SW 1271 (cell line): ENCODE results near the gene COMP.
"Not testable (repeated sequence)": the region's sequence is repeated elsewhere in the genome, so short reads cannot be mapped to it uniquely, and the experiment has no call there.

Source experiments
- DNase-seq, 2 experiments: peaks; one replicate each; lab custom pipeline; 2025; lab: John Stamatoyannopoulos, UW

Gene COMP

DNA sequence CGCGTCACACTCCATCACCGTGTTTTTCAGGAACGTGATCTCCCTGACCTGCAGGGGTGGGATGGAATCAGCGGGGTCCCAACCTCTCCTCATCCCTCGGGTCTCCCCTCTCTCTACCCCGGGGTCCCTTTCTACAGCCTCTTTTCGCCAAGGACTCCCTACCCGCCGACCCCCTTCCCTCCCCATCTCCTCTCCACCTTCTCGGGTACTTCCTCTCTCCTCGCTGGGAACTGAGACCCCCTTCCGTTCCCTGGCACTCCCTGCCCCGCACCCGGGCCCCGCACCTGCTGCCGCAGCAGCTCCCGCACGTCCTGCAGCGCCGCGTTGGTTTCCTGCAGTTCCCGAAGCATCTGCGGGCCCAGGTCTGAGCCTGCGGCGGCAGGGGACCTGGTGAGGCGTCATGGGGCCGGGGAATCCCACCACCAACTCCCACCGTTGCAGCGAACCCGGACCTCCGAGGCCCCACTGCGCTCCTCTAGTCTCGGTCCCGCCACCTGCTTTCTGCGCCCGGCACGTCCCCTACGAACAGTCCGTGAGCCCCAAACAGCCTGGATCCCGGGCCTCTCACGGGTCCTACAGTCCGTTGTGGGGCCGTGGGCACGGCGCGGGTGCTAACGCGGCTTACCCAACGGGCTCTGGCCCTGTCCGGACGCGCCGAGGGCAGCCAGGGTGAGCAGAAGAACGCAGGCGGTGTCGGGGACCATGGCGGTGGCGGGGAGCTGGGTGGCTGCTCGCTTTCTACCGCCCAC lies at the start of gene COMP:
COMP (minus strand) TSS at position 740 of the 749 bp plus-strand sequence; CDS start at position 704, 36 bp downstream.
- DNase-seq = no peak

DNA sequence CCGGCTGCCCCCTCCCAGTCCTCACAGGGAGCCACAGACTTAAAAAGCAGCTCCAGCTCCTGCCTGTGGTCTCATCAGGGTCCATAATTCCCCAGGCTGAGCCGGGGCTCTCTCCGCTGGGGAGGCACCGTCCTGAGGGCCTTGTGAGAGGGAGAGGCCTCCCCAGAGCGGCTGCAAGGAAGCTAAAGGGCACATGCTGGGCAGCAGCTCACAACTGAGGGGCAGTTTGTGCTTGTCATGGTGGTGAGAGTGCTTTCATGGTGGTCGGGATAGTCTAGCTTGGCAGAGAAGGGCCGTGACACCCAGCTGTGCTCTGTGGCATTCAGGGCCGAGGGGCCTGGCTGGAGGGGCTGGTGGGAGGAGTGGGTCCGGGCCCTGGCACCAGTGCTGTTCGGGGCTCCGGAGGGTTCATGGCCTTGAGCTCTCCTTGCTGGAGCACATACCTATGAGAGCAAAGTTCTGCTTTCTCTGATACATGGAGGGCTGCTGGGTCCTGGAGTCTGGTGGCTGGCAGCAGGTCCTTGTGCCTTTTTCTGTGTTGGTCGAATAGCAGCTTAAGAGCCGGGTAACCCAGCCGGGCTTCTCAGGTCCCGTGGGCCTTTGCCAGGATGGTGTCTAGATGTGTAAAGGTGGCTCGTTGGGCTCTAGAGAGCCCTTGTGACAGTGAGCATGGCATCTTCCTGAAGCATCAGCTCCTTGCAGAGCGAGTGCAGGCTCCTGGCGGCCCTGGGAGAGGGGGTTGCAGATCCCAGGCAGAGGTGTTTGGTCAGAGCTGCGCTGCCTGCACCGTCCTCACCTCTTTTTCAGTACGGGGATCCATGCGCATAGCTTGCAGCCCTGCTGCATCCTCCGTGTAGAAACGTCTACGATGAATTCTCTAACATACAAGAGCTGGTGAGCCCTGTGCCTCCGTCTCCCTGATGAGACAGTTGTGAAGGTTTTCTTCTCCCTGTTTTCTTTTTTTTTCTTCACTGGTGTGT lies 49.5 kb upstream of the COMP start:
- no peak for DNase-seq

DNA sequence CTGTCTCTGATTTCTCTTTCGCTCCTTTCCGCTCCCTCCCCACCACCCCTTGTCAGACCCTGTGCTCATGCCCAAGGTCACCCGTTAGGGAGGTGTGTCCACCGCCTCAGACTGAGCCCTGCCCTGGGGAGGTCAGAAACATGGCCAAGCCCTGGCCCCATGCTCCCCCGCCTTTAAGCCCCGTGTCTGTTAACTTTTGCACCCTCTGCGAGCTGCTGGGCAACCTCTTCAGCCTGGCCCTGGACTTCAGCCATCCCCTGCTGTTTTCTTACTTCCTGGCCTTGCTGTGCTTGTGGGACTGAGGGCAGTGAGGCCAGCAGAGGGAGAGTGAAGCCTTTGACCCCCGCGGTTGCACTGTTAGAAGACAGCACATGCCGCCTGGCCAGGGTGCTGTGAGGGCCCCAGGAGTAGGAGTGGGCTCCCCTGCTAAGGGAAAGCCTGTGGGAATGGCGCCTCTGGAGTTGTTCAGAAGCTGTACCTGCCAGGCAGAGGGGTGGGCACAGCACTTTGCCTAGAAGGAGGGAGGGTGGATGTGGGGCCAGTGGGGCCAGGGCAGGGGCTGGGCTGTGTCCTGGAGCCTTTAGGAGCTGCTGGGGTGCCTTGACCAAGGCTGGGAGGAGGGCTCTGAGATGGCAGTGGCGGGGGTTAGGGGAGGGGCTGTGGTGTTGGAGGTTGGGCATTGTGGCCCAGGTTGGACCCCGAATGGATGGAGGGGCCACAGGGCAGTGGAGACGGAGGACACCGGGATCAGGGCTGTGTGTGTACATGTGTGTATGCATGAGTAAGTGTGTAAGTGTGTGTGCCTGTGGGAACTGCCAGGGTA lies 48.6 kb upstream of the COMP start:
- no peak for DNase-seq

DNA sequence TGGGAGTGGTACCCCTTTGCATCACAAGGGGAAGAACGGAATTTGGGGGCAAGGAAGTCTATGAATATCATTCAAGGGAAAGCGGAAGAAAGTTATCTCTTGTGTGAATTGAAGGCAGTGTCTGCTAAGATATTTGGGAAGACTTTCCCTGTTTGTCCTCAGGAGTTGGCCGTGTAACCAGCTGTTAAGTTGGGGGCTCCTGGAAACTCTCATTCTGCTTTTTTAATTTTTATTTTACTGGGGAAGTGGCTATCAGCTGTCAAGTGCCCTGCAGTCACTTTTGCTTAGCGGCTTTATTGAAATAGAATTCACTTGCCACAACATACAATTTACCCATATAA lies 43.5 kb upstream of the COMP start:
- DNase-seq = no peak

DNA sequence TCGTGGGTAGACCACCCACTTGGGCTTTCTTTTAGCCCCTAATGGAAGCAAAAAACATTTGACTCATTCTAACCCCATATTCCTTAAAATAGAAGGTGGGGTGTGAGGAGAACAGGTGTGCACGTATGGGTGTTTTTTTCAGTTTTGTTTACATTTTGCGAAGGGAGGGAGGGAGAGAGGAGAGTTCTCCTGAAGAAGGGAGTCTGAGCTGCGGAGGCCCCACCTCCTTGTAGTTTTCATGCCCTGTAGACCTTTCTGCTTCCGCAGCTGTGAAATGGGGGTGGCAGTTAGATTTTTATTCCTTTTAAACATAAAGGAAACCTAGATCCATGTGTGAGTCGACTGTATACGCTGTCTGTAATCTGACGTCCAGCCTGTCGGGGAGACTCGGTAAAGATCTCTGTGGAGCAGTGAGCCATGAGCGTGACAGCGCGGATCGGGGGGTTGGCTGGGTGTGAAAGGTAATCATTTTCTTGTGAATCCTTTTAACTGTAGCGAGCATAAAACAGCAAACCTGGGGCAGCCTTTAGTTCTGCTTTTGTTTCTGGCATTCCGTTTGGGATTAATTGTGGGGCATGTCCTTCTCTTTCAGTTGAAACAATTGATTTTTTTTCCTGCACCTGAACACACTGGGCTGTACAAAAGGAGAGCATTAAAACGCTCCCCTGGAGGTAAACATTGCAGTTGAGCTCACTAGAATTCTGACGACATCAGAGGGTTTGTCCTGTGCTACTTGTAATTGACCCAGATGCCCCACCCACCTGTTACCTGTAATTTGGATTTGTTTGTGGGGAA lies 42.9 kb upstream of the COMP start:
- no peak for DNase-seq

DNA sequence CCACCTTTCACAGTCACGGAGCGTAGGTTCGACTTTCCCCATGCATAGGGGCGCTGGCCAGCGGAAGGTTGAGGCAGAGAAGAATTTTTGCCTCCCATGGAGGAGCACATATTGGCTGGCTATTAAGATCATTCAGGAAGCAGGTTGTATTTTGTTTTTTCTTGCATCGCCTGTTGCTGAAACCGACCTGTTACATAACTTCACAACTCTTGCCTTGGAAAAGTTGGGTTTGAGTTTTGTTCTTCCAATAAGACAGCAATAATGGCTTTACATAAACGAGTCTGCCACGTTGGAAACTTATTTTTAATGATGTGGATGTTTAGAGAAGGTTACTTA lies 42.0 kb upstream of the COMP start:
- DNase-seq = no peak

DNA sequence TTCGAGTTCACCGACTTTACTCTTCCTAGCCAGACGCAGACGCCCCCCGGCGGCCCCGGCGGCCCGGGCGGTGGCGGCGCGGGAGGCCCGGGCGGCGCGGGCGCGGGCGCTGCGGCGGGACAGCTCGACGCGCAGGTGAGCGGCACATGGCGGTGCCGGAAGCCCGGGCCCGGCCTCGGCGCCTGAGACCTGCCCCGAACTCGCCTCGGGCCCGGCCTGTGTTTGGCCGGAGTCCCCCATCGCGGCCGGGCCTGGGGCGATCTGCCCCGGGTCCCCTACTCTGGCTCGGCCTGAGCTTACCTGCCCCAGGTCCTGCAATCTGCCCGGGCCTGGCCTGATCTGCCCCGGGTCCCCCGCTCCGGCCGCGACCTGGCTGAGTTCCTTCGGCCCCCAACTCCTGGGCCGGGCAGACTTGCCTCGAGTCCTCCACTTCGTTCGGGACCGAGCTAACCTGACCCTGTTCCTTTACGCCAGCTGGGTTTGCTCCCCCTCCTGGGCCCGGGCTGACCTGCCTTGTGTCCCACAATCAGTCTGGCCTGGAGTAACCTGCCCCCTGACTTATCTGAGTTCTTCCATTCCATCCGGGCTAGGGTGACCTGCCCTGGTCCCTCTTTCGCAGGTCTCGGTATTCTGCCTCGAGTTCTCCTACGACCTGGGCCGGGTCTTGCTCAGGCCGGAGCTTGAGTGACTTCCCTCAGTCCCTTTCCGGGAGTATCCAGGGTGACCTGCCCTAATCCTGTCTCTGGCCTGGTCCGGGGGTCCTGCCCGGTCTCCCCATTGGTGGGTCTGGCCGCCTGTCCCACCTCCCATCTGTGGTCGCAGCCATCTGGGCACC lies 41.4 kb upstream of the COMP start:
- peak in 1 of 2 experiments; percentile 21 for DNase-seq

DNA sequence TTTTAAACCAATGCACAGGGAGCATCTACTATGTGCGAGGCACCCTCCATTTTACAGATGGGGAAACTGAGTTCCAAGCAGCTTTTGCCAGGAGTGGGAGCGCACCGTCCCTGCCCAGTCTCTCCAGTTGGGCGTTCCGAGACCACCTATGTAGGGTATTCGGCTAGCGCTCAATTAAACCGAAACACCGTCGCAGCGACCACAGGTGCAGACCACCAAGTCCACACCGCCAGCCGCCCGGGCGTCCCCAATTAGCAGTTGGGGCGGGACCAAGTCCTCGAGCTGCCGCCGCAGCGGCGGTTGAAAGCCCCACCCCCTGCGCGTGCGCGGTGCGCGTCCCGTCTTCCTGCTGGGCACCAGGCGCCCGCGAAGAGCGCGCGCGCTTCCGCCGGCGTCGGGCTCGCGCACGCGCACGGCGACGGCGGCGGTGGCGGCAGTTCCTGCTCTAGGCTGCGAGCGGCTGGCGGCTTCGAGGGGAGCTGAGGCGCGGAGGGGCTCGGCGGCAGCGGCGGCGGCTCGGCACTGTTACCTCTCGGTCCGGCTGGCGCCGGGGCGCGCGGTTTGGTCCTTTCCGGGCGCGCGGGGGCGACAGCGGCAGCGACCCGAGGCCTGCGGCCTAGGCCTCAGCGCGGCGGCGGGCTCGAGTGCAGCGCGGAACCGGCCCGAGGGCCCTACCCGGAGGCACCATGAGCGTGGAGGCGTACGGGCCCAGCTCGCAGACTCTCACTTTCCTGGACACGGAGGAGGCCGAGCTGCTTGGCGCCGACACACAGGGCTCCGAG lies 40.6 kb upstream of the COMP start, which contains the start of gene UPF1:
UPF1 (plus strand) TSS at position 436 of the 782 bp plus-strand sequence; CDS start at position 687, 251 bp downstream.
- DNase-seq = peak; percentile 65 to 82

DNA sequence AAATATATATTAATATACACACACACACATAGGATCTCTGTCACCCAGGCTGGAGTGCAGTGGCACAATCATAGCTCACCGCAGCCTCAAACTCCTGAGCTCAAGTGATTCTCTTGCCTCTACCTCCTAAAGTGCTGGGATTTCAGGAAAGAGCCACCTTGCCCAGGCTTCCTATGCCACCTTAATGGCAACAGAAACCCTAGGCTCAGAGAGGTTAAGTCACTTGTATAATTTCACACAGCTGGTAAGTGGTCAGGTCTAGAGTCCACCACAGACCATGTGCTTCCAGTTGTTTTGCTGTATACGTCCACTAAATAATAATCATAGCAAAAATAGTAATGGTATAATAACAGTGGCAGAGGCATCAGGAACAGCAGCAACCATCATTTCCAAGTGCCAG lies 39.4 kb upstream of the COMP start:
- no peak for DNase-seq

DNA sequence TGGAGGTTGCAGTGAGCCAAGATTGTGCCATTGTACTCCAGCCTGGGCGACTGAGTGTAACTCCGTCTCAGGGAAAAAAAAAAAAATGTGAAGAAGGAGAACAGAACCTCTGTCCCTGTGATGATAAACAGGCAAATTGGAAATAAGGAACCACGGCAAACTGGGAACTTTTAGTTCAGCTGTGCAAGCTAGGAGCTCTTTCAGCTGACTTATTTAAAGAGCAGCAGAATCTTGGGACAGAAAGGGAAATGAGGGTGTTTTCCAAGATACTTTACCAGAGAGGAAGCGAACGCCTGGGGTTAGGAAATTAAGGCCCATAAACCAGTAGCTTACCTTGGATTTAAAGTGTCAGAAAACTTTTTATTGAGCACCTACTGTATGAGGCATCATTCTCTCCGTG lies 37.7 kb upstream of the COMP start:
- no peak for DNase-seq

DNA sequence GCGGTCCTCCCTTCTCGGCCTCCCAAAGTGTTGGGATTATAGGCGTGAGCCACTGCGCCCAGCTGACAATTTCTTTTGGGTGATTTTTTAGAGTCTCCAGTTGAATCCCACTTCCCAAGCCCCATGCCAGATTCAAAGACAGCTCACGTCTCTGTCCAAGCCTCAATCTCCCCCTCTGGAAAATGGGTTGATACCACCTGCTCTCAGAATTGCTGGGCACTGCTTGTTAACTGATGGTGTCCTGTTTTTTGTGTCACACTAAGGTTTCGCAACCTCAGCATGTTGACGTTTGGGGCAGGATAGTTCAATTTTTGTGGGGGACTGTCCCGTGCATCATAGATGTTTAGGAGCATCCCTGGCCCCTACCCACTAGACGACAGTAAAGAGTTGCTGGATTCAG lies 26.5 kb upstream of the COMP start:
- DNase-seq = no peak

DNA sequence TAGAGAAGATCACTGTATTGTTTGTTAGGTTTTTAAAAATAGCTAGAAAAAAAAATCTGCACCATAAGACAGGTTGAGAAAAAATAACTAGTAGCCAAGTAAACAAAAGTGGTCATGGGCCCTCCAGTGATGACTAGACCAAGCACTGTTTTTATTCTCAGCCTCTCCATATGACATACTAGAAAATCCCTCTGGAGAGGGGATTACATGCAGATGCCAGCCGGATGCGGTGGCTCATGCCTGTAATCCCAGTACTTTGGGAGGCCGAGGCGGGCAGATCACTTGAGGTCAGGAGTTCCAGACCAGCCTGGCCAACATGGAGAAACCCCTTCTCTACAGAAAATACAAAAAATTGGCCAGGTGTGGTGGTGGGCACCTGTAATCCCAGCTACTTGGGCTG lies 25.5 kb upstream of the COMP start:
- not testable (repeated sequence) for DNase-seq

DNA sequence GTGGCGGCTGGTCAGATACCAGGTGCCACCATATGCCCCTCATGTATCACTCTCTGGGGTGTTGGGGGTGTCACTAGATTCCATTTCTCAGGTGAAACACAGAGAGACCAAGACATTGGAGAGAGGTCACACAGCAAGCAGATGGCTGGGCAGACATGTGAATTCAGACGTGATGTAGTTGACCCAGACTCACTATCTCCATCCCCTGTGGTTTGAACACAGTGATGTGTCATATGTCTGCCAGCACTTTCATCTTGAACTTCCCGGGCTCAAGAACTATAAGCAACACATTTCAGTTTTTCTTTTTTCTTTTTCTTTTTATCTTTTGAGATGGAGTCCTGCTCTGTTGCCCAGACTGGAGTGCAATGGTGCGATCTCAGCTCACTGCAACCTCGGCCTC lies 24.6 kb upstream of the COMP start:
- DNase-seq = no peak

DNA sequence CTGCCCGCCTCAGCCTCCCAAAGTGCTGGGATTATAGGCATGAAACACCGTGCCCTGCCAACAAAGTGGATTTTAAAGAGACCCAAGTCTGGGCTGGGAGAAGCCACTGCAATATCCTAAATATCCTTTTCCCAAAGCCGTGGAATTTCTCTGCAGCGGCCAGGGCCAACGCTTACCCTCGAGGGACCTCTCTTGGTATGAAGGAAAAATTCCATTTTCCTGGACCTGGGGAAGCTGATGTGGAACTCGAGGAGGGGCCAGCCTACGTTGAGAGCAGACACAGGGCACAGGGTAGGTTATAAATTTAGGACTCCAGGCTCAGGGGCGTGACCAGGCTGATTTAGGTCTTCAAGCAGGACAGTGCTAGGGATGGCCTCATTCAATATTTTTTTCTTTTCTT lies 23.0 kb upstream of the COMP start:
- no peak for DNase-seq

DNA sequence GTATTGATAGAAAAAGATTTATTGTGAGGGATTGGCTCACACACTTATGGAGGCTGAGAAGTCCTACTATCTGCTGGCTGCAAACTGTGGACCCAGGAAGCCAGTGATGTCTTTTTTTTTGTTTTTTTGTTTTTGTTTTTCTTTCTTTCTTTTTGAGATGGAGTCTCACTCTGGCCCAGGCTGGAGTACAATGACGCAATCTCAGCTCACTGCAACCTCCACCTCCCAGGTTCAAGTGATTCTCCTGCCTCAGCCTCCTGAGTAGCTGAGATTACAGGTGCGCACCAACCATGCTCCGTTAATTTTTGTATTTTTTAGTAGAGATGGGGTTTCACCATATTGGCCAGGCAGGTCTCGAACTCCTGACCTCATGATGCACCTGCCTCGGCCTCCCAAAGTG lies 20.5 kb upstream of the COMP start:
- DNase-seq = not testable (repeated sequence)

DNA sequence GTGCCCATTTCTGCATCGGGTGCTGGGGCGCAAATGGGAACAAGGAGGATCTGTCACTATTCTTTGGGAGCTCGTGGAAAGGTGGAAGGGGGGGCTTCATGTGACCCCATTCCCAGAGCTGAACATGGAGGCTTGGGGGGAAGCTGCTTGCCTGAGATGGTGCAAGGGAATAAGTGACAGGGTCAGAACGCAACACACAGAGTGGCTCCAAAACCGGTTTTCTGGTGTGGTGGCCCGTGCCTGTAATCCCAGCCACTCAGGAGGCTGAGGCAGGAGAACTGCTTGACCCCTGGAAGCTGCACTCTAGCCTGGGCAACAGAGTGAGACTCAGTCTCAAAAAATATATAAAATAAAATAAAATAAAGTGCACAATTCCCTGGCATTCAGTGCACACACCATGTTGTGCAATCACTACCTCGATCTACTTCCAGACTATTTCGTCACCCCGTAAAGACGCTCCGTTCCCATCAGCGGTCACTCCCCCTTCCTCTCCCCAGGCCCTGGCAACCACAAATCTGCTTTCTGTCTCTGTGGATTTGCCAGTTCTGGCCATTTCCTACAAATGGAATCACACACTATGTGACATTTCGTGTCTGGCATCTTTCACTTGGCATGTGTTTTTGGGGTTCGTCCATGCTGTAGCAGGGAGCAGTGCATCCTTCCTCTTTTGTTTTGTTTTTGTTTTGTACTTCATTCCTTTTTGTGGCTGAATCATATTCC lies 18.2 kb upstream of the COMP start:
- no peak for DNase-seq

DNA sequence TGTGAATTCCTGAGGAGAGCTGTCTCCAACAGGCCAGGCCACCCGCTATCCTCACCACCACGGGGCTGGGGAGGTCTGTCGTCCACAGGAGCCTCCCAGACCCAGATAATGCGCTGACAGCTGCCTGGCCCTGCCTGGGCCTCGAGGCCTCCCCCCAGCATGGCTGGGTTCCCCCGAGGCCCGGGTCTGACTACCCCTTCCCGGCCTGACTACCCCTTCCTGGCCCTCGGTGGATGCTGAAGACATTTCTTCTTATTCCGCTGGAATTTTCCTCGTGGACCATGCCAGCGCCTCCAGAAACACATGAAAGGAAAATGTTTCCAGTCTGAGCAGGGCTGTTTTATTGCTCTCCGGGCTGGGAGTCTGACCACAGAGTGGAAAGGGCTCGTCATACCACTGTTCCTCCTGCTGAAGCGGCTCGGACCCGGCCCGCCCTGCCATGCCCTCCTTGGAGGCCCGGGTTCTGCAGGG lies 16.8 kb upstream of the COMP start:
- DNase-seq = no peak

DNA sequence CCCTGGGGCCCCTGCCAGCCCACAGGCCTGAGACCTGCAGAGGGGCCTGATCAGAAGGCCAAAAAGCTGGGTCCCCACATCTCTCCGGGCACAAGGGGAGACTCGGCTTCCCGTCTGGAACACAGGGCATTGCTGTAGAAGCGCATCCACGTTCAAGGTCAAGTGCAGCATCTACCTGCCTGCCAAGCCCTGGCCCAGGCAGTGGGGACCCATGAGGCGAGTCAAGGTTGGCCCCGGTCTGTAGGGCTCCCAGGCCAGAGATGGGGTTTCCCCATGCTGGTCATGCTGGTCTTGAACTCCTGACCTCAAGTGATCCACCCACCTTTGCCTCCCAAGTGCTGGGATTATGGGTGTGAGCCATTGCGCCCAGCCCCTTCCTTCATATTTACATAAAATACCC lies 13.5 kb upstream of the COMP start:
- DNase-seq = no peak

DNA sequence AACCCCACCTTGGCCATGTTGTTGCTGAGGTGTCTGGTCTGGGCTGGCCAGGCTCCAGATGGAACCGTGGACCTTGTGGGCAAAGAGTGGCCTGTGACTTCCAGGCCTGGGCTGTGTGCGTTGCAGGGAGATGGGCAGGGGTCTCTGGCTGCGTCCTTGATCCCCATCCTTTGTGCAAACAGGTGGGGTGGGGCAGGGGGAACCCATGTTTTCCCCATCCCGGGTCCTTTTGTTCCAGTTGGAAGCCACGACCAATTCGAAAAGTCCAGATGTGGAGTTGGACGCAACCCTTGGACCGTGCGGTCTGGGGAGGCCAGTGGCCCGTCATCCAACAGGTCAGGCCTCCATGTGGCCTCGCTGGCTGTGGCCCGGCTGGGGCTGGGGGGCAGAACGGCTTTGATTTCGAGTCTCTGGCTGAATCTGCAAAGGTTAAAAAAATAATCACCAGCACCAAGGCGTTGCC lies 13.1 kb upstream of the COMP start:
- no peak for DNase-seq
